ENCODE measurements around the gene C1orf74.

- peak; percentile 53 for TF ChIP-seq POLR2A (IDR thresholded peaks at IDR 0.05)
- TF ChIP-seq CTCF (IDR thresholded peaks at IDR 0.05) = peak; percentile 41 to 88 (median 84)
Observed at GRCh38 chr1:209827384-209828262, 43.3 kb upstream of the C1orf74 start, which contains the start of gene UTP25.

All from prostate gland (tissue), 2 donors.